Thyroid gland (tissue), 4 donors: Measurements from ENCODE around the gene APLP2. TPM values are rescaled to one million over a fixed set of nuclear protein-coding genes. Genes with fewer than 3 reads are reported as not detected.

Experiments used
- DNase-seq, 2 donors: peaks; one replicate each; pipeline ENCODE4 v3.0.0-alpha.2; 2019
- H3K27ac ChIP-seq, 3 donors: fragments of 200-600 bp; sonication (generic); 1 replicate in 2 of 3; 2 replicates in 1 of 3; pipeline ENCODE4 v1.5.1; 2016 to 2019; ENCODE audit warnings: mild to moderate bottlenecking in 1 of 3, moderate library complexity in 1 of 3
- H3K27me3 ChIP-seq: fragments of 200-600 bp; sonication (generic); one replicate; pipeline ENCODE4 v1.5.1; 2019
- H3K36me3 ChIP-seq, 2 donors: fragments of 200-600 bp; sonication (generic); one replicate each; pipeline ENCODE4 v1.5.1; 2016 to 2019
- H3K4me1 ChIP-seq, 2 donors: fragments of 200-600 bp; sonication (generic); one replicate each; pipeline ENCODE4 v1.5.1; 2017 to 2019
- H3K4me3 ChIP-seq, 3 donors: fragments of 200-600 bp; sonication (generic); replicated peaks in 1 of 3; 1 replicate in 2 of 3; 2 replicates in 1 of 3; pipeline ENCODE4 v1.5.1; 2016; ENCODE audit warnings: mild to moderate bottlenecking in 1 of 3
- H3K9me3 ChIP-seq: fragments of 200-600 bp; sonication (generic); one replicate; pipeline ENCODE4 v1.5.1; 2017
- CTCF ChIP-seq, 6 experiments: fragments of 200-600 bp in 3 of 6; fragments of 450-650 bp in 3 of 6; sonication (generic) in 3 of 6; IDR thresholded peaks; one replicate each; pipeline ENCODE4 v1.5.1; 2016 to 2019; ENCODE audit warnings: antibody characterized with exemption in 6 of 6, mild to moderate bottlenecking in 2 of 6, inconsistent platforms in 1 of 6, moderate library complexity in 1 of 6
- POLR2A ChIP-seq, 2 donors: fragments of 450-650 bp; IDR thresholded peaks; one replicate each; pipeline ENCODE4 v1.6.1; 2017; ENCODE audit warnings: antibody characterized with exemption in 2 of 2, mild to moderate bottlenecking in 2 of 2, moderate library complexity in 1 of 2
- WGBS, 2 donors: methylation state at CpG; one replicate each; pipeline ENCODE4 v1.1.5; 2017; 5-methylcytosine and 5-hydroxymethylcytosine counted together
- intact Hi-C: fragments of 100-400 bp; cut with DNase I; formaldehyde crosslinking; loops from one replicate; pipeline ENCODE4 v1.15.1; 2023
- total RNA-seq, 4 donors: library from RNA; depleted of rRNA; stranded (reverse); fragments of >200 nt; gene quantifications; one replicate each; pipeline ENCODE4 v1.2.3, GENCODE V29; 2016

APLP2 gene
- total RNA-seq, 4 donors from 2014 or later, result 782 to 1,078 (median 902) TPM

DNA sequence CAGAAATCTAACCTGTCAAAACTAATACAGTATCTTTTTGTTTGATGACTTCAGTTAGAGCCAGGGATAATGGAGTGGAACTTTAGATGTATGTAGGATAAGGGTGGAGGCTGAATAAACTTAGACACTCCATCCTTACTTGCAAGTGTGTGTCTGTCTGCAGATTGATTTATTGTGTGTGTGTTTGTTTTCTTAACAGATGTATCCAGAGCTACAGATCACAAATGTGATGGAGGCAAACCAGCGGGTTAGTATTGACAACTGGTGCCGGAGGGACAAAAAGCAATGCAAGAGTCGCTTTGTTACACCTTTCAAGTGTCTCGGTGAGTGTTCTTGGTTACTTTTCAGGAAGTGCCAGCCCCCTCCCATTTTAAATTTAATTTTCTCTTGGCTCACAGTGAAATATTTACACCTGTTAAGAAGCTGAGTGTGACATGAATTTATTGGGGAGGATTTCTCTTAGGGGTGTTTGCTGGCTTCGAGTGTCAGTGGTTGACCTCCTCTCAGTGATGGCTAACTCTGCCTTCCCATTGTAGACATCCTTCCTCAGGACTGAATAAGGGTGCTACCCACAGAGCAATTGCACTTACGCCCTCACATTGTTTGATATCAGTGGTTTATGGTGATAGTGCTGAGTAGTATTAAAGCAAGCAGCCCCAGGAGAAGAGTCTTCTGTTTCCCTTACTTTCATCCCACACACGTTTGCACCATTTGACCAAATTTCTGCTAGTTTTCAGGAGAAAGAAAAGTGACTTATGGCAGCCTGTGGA lies 40.8 kb downstream of the APLP2 start:
- Histone ChIP-seq H3K4me3 (no peak overlapping the region), H3K27me3 (no peaks in the 10 kb centered on the region), H3K9me3 (no peaks in the 10 kb centered on the region), H3K27ac (no peak overlapping the region), H3K4me1 (peaks cover 21 to 24% of the 10 kb centered on the region in 2 donors), H3K36me3 (peaks cover 10 to 14% of the 10 kb centered on the region in 2 donors)
- TF ChIP-seq POLR2A (IDR thresholded peaks at IDR 0.05), result no peak
- TF ChIP-seq CTCF (IDR thresholded peaks at IDR 0.05), result no peak
- intact Hi-C loops, result no loop called here
- DNase-seq, result no peak
- 93 to 94% methylated on average over 7 of the region's 7 CpGs for WGBS, 2 donors

DNA sequence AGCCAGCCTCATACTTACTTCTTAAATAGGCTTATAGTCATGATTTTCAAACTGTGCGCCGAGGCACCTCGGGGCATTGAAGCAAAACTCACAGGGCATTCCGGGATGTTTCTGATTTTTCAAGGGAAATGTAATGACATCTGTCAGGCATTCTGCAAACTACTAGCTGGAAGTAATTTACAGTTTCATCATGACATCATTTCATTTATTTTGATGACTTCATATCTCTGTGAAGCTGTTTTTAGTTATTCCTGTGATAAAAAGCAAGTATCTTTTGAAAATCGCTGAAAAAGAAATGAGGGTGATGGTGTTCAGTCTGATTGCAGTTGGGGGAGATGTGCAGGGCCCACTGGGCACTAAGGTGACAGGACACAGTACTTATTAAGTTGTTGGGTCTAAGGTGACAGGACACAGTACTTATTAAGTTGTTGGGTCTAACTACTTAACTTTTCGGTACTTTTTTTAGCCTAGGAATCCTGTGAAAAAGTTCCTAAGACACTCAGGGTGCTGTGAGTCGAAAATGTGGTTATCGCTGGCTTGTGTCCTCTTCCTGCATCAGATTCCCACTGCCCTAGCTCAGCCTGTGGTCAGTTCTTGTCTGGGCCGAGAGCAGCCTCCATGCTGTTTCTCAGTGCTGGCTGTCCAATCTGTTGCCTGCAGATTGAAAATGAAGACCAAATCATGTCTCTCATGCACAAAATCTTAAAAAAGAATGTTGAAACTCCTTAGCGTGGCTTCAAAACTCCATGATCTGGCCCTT lies 42.6 kb downstream of the APLP2 start:
- no peak overlapping the region for H3K27ac ChIP-seq
- no peak overlapping the region for H3K4me3 ChIP-seq
- peaks cover 15 to 17% of the 10 kb centered on the region in 2 donors for H3K4me1 ChIP-seq
- intact Hi-C loops, result no loop called here
- 92 to 94% methylated on average over 10 of the region's 10 CpGs for WGBS, 2 donors
- peaks cover 10 to 14% of the 10 kb centered on the region in 2 donors for H3K36me3 ChIP-seq
- TF ChIP-seq POLR2A (IDR thresholded peaks at IDR 0.05) (no peak), CTCF (IDR thresholded peaks at IDR 0.05) (no peak)
- H3K27me3 ChIP-seq, result no peaks in the 10 kb centered on the region
- no peaks in the 10 kb centered on the region for H3K9me3 ChIP-seq
- no peak for DNase-seq

DNA sequence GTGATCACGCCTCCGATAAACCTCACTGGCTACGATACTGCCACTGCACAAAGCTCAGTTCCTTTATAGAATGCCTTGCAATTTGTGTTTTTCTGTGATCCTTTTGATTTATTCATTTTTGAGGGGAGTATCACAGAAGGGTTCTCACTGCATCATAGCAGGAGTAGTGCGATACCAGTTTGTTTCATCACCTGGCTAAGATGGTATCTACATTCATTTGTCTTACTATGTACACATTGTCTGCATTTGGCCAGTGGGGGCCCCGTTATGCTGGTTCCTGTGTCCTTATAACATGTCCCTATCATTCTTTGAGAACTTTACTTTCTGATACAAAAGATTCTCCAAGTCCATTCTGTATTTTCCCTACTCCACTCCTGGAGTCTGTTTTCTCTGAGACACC lies 44.6 kb downstream of the APLP2 start:
- no peak for DNase-seq
- H3K9me3 ChIP-seq, result no peaks in the 10 kb centered on the region
- H3K27ac ChIP-seq, result peak overlapping the region; percentile 64 to 78 (median 77)
- 94% methylated on average over 5 of the region's 5 CpGs for WGBS, 2 donors
- TF ChIP-seq POLR2A (IDR thresholded peaks at IDR 0.05), result no peak
- no peak for TF ChIP-seq CTCF (IDR thresholded peaks at IDR 0.05)
- peaks cover 15 to 24% of the 10 kb centered on the region in 2 donors for H3K4me1 ChIP-seq
- no peaks in the 10 kb centered on the region for H3K27me3 ChIP-seq
- intact Hi-C loops, result no loop called here
- H3K36me3 ChIP-seq, result peaks cover 10 to 14% of the 10 kb centered on the region in 2 donors
- H3K4me3 ChIP-seq, result no peak overlapping the region

- TF ChIP-seq CTCF (IDR thresholded peaks at IDR 0.05), result no peak
- no peak for TF ChIP-seq POLR2A (IDR thresholded peaks at IDR 0.05)
- 89 to 96% methylated on average over 4 of the region's 4 CpGs for WGBS, 2 donors
- H3K4me1 ChIP-seq, result peaks cover 15 to 24% of the 10 kb centered on the region in 2 donors
- H3K27ac ChIP-seq, result peak overlapping the region; percentile 64 to 78 (median 77)
- intact Hi-C loops, result no loop called here
- peaks cover 10 to 14% of the 10 kb centered on the region in 2 donors for H3K36me3 ChIP-seq
- no peaks in the 10 kb centered on the region for H3K9me3 ChIP-seq
- no peak overlapping the region for H3K4me3 ChIP-seq
- no peaks in the 10 kb centered on the region for H3K27me3 ChIP-seq
- DNase-seq, result no peak
Measured at GRCh38 chr11:130114726-130115125, 45.0 kb downstream of the APLP2 start.

- Histone ChIP-seq H3K4me3 (no peak overlapping the region), H3K9me3 (no peaks in the 10 kb centered on the region), H3K27ac (peak overlapping the region; percentile 64 to 78 (median 77)), H3K36me3 (peaks cover 9 to 10% of the 10 kb centered on the region in 2 donors), H3K4me1 (peaks cover 15 to 24% of the 10 kb centered on the region in 2 donors), H3K27me3 (no peaks in the 10 kb centered on the region)
- TF ChIP-seq CTCF (IDR thresholded peaks at IDR 0.05) (no peak), POLR2A (IDR thresholded peaks at IDR 0.05) (no peak)
- 47 to 54% methylated on average over 2 of the region's 2 CpGs for WGBS, 2 donors
- peak; percentile 48 to 64 for DNase-seq
- intact Hi-C loops, result no loop called here
Measured at GRCh38 chr11:130115218-130115617, 45.5 kb downstream of the APLP2 start.
